Uterus (tissue), 4 donors: Measurements from ENCODE around the gene NEXMIF. TPM values are rescaled to one million over a fixed set of nuclear protein-coding genes. Genes with fewer than 3 reads are reported as not detected.
"Not testable (repeated sequence)": the region's sequence is repeated elsewhere in the genome, so short reads cannot be mapped to it uniquely, and the experiment has no call there.

ENCODE experiments used
- DNase-seq, 2 donors: peaks; one replicate each; pipeline ENCODE4 v3.0.0-alpha.2; 2019 to 2020
- H3K27ac ChIP-seq, 2 donors: fragments of 200-600 bp; sonication (generic); 1 replicate in 1 of 2; 2 replicates in 1 of 2; pipeline ENCODE4 v1.5.1; 2016 to 2018
- H3K27me3 ChIP-seq, 2 donors: fragments of 200-600 bp; sonication (generic); one replicate each; pipeline ENCODE4 v1.5.1; 2018 to 2019; ENCODE audit warnings: control low read depth in 1 of 2
- H3K36me3 ChIP-seq, 2 donors: fragments of 200-600 bp; sonication (generic); one replicate each; pipeline ENCODE4 v1.5.1; 2019; ENCODE audit warnings: control low read depth in 1 of 2
- H3K4me1 ChIP-seq, 2 donors: fragments of 200-600 bp; sonication (generic); one replicate each; pipeline ENCODE4 v1.5.1; 2018 to 2019; ENCODE audit warnings: control low read depth in 1 of 2
- H3K4me3 ChIP-seq, 2 donors: fragments of 200-600 bp; sonication (generic); 1 replicate in 1 of 2; 2 replicates in 1 of 2; pipeline ENCODE4 v1.5.1; 2018 to 2019; ENCODE audit warnings: mild to moderate bottlenecking in 1 of 2
- H3K9me3 ChIP-seq, 2 donors: fragments of 200-600 bp; sonication (generic); one replicate each; pipeline ENCODE4 v1.5.1; 2019; ENCODE audit warnings: control low read depth in 1 of 2
- CTCF ChIP-seq, 4 experiments: fragments of 200-600 bp in 2 of 4; fragments of 450-650 bp in 2 of 4; sonication (generic) in 2 of 4; IDR thresholded peaks; one replicate each; pipeline ENCODE4 v1.5.1; 2016 to 2019; ENCODE audit warnings: antibody characterized with exemption in 4 of 4, mild to moderate bottlenecking in 2 of 4, moderate library complexity in 1 of 4
- POLR2A ChIP-seq, 2 donors: fragments of 450-650 bp; IDR thresholded peaks; one replicate each; pipeline ENCODE4 v1.6.1; 2016; ENCODE audit warnings: antibody characterized with exemption in 2 of 2, mild to moderate bottlenecking in 1 of 2, moderate library complexity in 1 of 2
- intact Hi-C: fragments of 100-400 bp; cut with DNase I; formaldehyde crosslinking; loops from one replicate; pipeline ENCODE4 v1.15.1; 2023; ENCODE audit warnings: low total_unique reads
- total RNA-seq, 4 donors: library from RNA; depleted of rRNA in 3 of 4; stranded (reverse); fragments of >200 nt in 3 of 4; gene quantifications; one replicate each; pipeline versions ENCODE4 v1.1.0 to v1.2.4, GENCODE V29; 2014 to 2023
- donor health status: DM: yes; HTN: yes; CAD: no.

The NEXMIF gene
- total RNA-seq, 4 donors from 2014 or later, result 0.77 to 10.0 (median 2.9) TPM

GRCh38 chrX:74835566-74835965 lies 89.7 kb downstream of the NEXMIF start:
- intact Hi-C loops, result no loop called here
- Histone ChIP-seq H3K36me3 (no peaks in the 10 kb centered on the region), H3K9me3 (peaks cover 0 to 6% of the 10 kb centered on the region in 2 donors), H3K4me3 (no peak overlapping the region), H3K27ac (no peak overlapping the region), H3K4me1 (no peaks in the 10 kb centered on the region), H3K27me3 (no peaks in the 10 kb centered on the region)
- no peak for DNase-seq
- TF ChIP-seq POLR2A (IDR thresholded peaks at IDR 0.05) (no peak), CTCF (IDR thresholded peaks at IDR 0.05) (no peak)

DNA sequence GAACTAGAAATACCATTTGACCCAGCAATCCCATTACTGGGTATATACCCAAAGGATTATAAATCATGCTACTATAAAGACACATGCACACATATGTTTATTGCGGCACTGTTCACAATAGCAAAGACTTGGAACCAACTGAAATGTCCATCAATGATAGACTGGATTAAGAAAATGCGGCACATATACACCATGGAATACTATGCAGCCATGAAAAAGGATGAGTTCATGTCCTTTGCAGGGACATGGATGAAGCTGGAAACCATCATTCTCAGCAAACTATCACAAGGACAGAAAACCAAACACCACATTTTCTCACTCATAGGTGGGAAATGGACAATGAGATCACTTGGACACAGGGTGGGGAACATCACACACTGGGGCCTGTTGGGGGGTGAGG lies 105.5 kb downstream of the NEXMIF start:
- H3K27ac ChIP-seq, H3K9me3 ChIP-seq, intact Hi-C loops, DNase-seq, H3K27me3 ChIP-seq, H3K36me3 ChIP-seq, H3K4me3 ChIP-seq, H3K4me1 ChIP-seq: not testable (repeated sequence)

DNA sequence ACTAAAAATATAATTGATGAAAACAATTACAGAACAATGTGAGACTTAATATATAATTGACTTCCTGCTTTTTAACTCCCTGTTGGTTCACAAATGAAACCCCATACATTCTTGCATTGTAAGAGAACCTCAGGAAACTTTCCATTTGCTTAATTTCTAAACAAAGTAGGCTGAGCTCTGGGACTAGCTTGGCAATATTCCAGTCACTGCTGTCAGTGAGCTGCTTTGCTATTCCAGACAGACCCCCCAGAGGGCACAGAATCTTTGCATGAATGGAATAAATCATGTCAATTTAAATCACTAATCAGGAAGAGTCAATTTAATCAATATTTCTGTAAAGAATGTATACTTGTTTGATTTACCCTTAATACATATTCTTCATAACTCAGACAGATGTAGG lies 110.6 kb downstream of the NEXMIF start:
- intact Hi-C loops, result no loop called here
- TF ChIP-seq POLR2A (IDR thresholded peaks at IDR 0.05), result no peak
- TF ChIP-seq CTCF (IDR thresholded peaks at IDR 0.05), result no peak
- H3K4me3 ChIP-seq, result no peak overlapping the region
- H3K4me1 ChIP-seq, result no peaks in the 10 kb centered on the region
- no peak overlapping the region for H3K27ac ChIP-seq
- H3K9me3 ChIP-seq, result no peaks in the 10 kb centered on the region
- H3K36me3 ChIP-seq, result no peaks in the 10 kb centered on the region
- H3K27me3 ChIP-seq, result no peaks in the 10 kb centered on the region
- no peak for DNase-seq

- Histone ChIP-seq H3K9me3 (no peaks in the 10 kb centered on the region), H3K36me3 (no peaks in the 10 kb centered on the region), H3K27ac (no peak overlapping the region), H3K4me3 (no peak overlapping the region), H3K4me1 (no peaks in the 10 kb centered on the region), H3K27me3 (no peaks in the 10 kb centered on the region)
- intact Hi-C loops, result no loop called here
- DNase-seq, result no peak
- TF ChIP-seq CTCF (IDR thresholded peaks at IDR 0.05), result no peak
- TF ChIP-seq POLR2A (IDR thresholded peaks at IDR 0.05), result no peak
These were observed 120.7 kb downstream of the NEXMIF start for GRCh38 chrX:74804574-74804973.

- no peaks in the 10 kb centered on the region for H3K4me1 ChIP-seq
- no peak overlapping the region for H3K27ac ChIP-seq
- intact Hi-C loops, result no loop called here
- no peaks in the 10 kb centered on the region for H3K36me3 ChIP-seq
- no peak overlapping the region for H3K4me3 ChIP-seq
- H3K9me3 ChIP-seq, result no peaks in the 10 kb centered on the region
- DNase-seq, result no peak
- H3K27me3 ChIP-seq, result no peaks in the 10 kb centered on the region
- TF ChIP-seq POLR2A (IDR thresholded peaks at IDR 0.05) (no peak), CTCF (IDR thresholded peaks at IDR 0.05) (no peak)
These were observed 125.2 kb downstream of the NEXMIF start for GRCh38 chrX:74800062-74800461.

DNA sequence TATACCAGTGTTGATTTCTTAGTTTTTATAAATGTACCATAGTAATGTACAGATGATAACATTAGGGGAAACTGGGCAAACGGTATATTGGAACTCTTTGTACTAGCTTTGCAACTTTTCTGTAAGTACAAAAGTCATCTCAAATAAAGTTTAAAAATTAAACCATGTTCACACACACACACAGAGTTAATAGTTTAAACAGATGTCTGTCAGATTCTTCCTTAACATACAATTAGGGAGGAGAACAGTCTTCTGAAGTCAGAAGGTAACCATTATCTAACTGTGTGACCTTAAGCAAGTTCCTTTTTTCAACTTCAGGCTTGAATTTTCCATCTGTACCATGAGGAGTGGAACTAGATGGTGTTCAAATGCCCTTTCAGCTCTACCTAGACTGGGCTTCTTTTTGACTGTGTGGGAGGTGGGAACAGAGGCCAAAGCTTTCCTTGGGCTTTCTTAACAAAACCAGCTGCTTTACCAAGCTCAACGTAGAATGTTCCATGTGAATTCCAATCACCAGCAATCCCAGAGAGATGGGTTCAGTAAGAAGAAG lies 127.8 kb downstream of the NEXMIF start:
- DNase-seq, result no peak
- TF ChIP-seq CTCF (IDR thresholded peaks at IDR 0.05), result no peak
- no peak for TF ChIP-seq POLR2A (IDR thresholded peaks at IDR 0.05)
- Histone ChIP-seq H3K4me3 (no peak overlapping the region), H3K9me3 (no peaks in the 10 kb centered on the region), H3K27me3 (no peaks in the 10 kb centered on the region), H3K4me1 (no peaks in the 10 kb centered on the region), H3K36me3 (no peaks in the 10 kb centered on the region), H3K27ac (no peak overlapping the region)
- intact Hi-C loops, result no loop called here
